Suprapubic skin (tissue), 4 donors: ENCODE results near the gene EYA3. TPM values are rescaled to one million over a fixed set of nuclear protein-coding genes. Genes with fewer than 3 reads are reported as not detected.
A peak's percentile ranks its signal among the peaks of the same experiment; 100 is the strongest.

ENCODE experiments used
- DNase-seq, 2 donors: peaks; one replicate each; pipeline ENCODE4 v3.0.0-alpha.2; 2019; ENCODE audit warnings: low spot score in 2 of 2
- H3K27ac ChIP-seq: fragments of 200-600 bp; sonication (generic); one replicate; pipeline ENCODE4 v1.5.1; 2019
- H3K27me3 ChIP-seq: fragments of 200-600 bp; sonication (generic); one replicate; pipeline ENCODE4 v1.5.1; 2019
- H3K36me3 ChIP-seq: fragments of 200-600 bp; sonication (generic); one replicate; pipeline ENCODE4 v1.5.1; 2019
- H3K4me1 ChIP-seq: fragments of 200-600 bp; sonication (generic); one replicate; pipeline ENCODE4 v1.5.1; 2019
- H3K4me3 ChIP-seq: fragments of 200-600 bp; sonication (generic); one replicate; pipeline ENCODE4 v1.5.1; 2019; ENCODE audit warnings: mild to moderate bottlenecking
- H3K9me3 ChIP-seq: fragments of 200-600 bp; sonication (generic); one replicate; pipeline ENCODE4 v1.5.1; 2019
- EP300 ChIP-seq: sonication (generic); formaldehyde crosslinking; IDR thresholded peaks from one replicate; pipeline ENCODE4 v1.6.1; 2017; ENCODE audit warnings: antibody characterized with exemption
- POLR2A ChIP-seq, 2 donors: fragments of 450-650 bp; IDR thresholded peaks; one replicate each; pipeline ENCODE4 v1.6.1; 2017; ENCODE audit warnings: antibody characterized with exemption in 2 of 2, mild to moderate bottlenecking in 2 of 2, moderate library complexity in 2 of 2
- POLR2AphosphoS5 ChIP-seq, 3 donors: sonication (generic); formaldehyde crosslinking; IDR thresholded peaks; one replicate each; pipeline ENCODE4 v1.6.1; 2017; ENCODE audit warnings: antibody characterized with exemption in 3 of 3
- WGBS: methylation state at CpG from one replicate; pipeline ENCODE4 v1.1.5; 2018; 5-methylcytosine and 5-hydroxymethylcytosine counted together
- total RNA-seq, 4 donors: library from RNA; depleted of rRNA; stranded (reverse); fragments of >200 nt; gene quantifications; one replicate each; pipeline ENCODE4 v1.1.0, GENCODE V29; 2016
- TF ChIP-seq, protein P1 (sequence below), 2 donors: fragments of 200-600 bp in 1 of 2; fragments of 450-650 bp in 1 of 2; sonication (generic) in 1 of 2; IDR thresholded peaks; one replicate each; pipeline ENCODE4 v1.5.1; 2016 to 2019; ENCODE audit warnings: antibody characterized with exemption in 2 of 2, mild to moderate bottlenecking in 1 of 2, moderate library complexity in 1 of 2

The EYA3 gene
- total RNA-seq, 4 donors from 2014 or later = 15.4 to 20.3 (median 17.2) TPM

DNA sequence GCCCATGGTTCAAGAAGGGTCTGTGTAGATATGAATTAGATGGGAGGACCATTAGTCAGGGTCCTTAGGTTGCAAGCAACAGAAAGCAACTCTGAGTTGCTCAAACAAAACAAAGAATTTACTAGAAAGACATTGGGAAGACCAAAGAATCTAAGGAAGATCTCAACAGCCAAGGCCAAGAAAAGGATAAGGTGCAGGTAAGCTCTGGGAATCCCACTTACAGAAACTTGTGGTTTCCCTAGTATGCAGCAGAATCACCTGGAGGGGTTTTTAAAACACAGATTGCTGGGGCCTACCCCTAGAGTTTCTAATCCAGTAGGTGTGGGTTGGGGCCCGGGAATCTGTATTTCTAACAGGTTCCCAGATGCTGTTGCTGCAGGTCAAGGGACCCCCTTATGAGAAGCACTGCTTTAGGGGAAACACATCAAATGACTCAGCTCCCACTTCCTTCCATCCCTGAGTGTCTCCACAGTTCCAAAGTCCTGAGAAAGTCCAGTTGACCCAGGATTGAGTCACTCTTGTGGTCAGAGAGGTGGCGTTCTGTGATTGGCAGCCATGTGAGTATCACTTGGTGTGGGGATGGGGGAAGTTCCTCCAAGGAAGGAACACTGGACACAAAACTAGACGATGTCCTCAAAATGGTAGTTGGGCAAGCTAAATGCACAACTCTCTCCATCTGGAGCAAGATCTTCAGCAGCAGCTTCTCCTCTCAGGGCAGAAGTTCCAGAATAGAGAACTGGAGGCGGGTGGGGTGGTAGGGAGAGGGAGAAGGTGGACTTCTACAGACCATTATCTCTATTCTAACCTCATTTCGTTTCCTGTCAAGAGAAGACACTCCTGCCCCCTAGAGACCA lies 24.2 kb upstream of the EYA3 start:
- no peak for DNase-seq
- H3K4me1 ChIP-seq = no peaks in the 10 kb centered on the region
- WGBS = 79% methylated on average over 5 of the region's 5 CpGs
- no peak for TF ChIP-seq POLR2AphosphoS5 (IDR thresholded peaks at IDR 0.05)
- TF ChIP-seq POLR2A (IDR thresholded peaks at IDR 0.05) = no peak
- no peak for TF ChIP-seq EP300
- TF ChIP-seq, protein P1, sequence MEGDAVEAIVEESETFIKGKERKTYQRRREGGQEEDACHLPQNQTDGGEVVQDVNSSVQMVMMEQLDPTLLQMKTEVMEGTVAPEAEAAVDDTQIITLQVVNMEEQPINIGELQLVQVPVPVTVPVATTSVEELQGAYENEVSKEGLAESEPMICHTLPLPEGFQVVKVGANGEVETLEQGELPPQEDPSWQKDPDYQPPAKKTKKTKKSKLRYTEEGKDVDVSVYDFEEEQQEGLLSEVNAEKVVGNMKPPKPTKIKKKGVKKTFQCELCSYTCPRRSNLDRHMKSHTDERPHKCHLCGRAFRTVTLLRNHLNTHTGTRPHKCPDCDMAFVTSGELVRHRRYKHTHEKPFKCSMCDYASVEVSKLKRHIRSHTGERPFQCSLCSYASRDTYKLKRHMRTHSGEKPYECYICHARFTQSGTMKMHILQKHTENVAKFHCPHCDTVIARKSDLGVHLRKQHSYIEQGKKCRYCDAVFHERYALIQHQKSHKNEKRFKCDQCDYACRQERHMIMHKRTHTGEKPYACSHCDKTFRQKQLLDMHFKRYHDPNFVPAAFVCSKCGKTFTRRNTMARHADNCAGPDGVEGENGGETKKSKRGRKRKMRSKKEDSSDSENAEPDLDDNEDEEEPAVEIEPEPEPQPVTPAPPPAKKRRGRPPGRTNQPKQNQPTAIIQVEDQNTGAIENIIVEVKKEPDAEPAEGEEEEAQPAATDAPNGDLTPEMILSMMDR (IDR thresholded peaks at IDR 0.05) = no peak
- no peak overlapping the region for H3K27ac ChIP-seq
- no peaks in the 10 kb centered on the region for H3K9me3 ChIP-seq
- no peaks in the 10 kb centered on the region for H3K36me3 ChIP-seq
- no peak overlapping the region for H3K4me3 ChIP-seq
- H3K27me3 ChIP-seq = no peaks in the 10 kb centered on the region

DNA sequence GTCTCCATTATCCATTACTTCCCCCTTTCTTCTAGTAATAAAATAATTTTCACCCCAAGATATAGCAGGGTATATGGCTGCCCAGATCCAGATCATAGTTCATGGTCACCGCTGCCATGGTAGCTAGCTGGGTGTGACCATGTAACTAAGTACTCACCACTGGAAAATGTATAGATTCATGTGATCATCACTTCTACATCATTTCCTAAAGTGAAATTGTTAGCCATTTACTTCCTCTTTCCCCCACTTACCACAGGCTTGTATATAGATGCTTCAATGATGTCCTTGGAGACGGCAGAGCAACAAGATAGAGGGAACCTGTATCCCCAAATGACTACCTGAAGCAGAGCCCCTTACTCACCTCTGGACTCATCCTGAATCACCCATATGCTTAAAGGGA lies 22.7 kb upstream of the EYA3 start:
- no peak overlapping the region for H3K4me3 ChIP-seq
- H3K27me3 ChIP-seq = no peaks in the 10 kb centered on the region
- no peaks in the 10 kb centered on the region for H3K9me3 ChIP-seq
- TF ChIP-seq POLR2AphosphoS5 (IDR thresholded peaks at IDR 0.05) (no peak), POLR2A (IDR thresholded peaks at IDR 0.05) (no peak), EP300 (no peak)
- TF ChIP-seq, protein P1 (IDR thresholded peaks at IDR 0.05) = no peak
- no peaks in the 10 kb centered on the region for H3K36me3 ChIP-seq
- no peak for DNase-seq
- H3K27ac ChIP-seq = no peak overlapping the region
- H3K4me1 ChIP-seq = no peaks in the 10 kb centered on the region
- 88% methylated on average over 2 of the region's 2 CpGs for WGBS

DNA sequence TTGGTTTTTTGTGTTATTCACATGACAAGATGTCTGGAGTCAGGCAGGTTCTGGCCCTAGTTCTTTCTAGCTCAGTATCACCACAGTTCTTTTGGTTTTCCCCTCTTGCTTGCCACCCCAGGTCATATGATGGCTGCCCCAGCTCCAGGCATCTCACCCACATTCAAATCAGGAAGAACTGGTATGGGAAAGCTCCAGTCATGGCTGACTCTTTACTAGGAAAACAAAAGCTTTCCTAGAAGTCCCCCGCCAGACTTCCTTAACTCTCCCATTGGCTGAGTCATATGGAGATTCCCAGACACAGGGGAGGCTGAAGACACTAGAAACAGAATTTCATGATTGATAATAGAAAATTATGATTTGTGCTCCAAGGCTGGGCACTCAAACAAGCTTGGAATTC lies 22.1 kb upstream of the EYA3 start:
- no peak for DNase-seq
- Histone ChIP-seq H3K4me1 (no peaks in the 10 kb centered on the region), H3K9me3 (no peaks in the 10 kb centered on the region), H3K36me3 (no peaks in the 10 kb centered on the region), H3K27ac (no peak overlapping the region), H3K27me3 (no peaks in the 10 kb centered on the region), H3K4me3 (no peak overlapping the region)
- no peak for TF ChIP-seq EP300
- no peak for TF ChIP-seq POLR2AphosphoS5 (IDR thresholded peaks at IDR 0.05)
- no peak for TF ChIP-seq POLR2A (IDR thresholded peaks at IDR 0.05)
- TF ChIP-seq, protein P1 (IDR thresholded peaks at IDR 0.05) = no peak
- WGBS = 69% methylated on average over 1 of the region's 1 CpG

- Histone ChIP-seq H3K9me3 (no peaks in the 10 kb centered on the region), H3K36me3 (no peaks in the 10 kb centered on the region), H3K4me1 (peaks cover 5% of the 10 kb centered on the region), H3K27me3 (no peaks in the 10 kb centered on the region), H3K27ac (no peak overlapping the region), H3K4me3 (no peak overlapping the region)
- WGBS = 93% methylated on average over 3 of the region's 3 CpGs
- TF ChIP-seq POLR2AphosphoS5 (IDR thresholded peaks at IDR 0.05) = no peak
- TF ChIP-seq, protein P1 (IDR thresholded peaks at IDR 0.05) = no peak
- TF ChIP-seq POLR2A (IDR thresholded peaks at IDR 0.05) = no peak
- TF ChIP-seq EP300 = no peak
- DNase-seq = no peak
Measured at GRCh38 chr1:28109639-28110038, 21.2 kb upstream of the EYA3 start.

DNA sequence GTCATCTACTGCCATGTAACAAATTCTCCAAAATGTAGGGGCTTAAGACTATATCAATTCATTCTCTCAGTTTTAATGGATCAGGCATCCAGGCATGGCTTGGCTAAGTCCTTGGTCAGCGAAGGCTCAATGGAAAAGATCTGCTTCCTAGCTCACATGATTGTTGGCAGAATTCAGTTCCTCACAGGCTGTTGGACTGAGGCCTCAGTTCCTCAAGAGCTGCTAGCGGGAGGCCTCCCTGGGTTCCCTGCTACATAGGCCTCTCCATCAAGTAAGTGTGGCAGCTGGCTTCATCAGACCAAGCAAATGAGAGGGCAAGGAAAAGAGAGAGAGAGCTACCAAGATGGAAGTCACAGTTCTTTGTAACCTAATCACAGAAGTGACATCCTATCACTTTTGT lies 19.6 kb upstream of the EYA3 start:
- 83% methylated on average over 2 of the region's 2 CpGs for WGBS
- Histone ChIP-seq H3K9me3 (no peaks in the 10 kb centered on the region), H3K27me3 (no peaks in the 10 kb centered on the region), H3K36me3 (no peaks in the 10 kb centered on the region), H3K4me1 (peaks cover 6% of the 10 kb centered on the region), H3K27ac (no peak overlapping the region), H3K4me3 (no peak overlapping the region)
- DNase-seq = peak in 1 of 2 donors; percentile 24
- TF ChIP-seq POLR2A (IDR thresholded peaks at IDR 0.05) (no peak), EP300 (no peak), POLR2AphosphoS5 (IDR thresholded peaks at IDR 0.05) (no peak)
- TF ChIP-seq, protein P1 (IDR thresholded peaks at IDR 0.05) = no peak
